Brain pericyte (primary cell): Measurements from ENCODE around the gene GORASP2.

Experiments used
- DNase-seq: peaks from one replicate; pipeline ENCODE4 v3.0.0-alpha.2; 2012; ENCODE audit warnings: low read depth, low spot score

Gene GORASP2

DNA sequence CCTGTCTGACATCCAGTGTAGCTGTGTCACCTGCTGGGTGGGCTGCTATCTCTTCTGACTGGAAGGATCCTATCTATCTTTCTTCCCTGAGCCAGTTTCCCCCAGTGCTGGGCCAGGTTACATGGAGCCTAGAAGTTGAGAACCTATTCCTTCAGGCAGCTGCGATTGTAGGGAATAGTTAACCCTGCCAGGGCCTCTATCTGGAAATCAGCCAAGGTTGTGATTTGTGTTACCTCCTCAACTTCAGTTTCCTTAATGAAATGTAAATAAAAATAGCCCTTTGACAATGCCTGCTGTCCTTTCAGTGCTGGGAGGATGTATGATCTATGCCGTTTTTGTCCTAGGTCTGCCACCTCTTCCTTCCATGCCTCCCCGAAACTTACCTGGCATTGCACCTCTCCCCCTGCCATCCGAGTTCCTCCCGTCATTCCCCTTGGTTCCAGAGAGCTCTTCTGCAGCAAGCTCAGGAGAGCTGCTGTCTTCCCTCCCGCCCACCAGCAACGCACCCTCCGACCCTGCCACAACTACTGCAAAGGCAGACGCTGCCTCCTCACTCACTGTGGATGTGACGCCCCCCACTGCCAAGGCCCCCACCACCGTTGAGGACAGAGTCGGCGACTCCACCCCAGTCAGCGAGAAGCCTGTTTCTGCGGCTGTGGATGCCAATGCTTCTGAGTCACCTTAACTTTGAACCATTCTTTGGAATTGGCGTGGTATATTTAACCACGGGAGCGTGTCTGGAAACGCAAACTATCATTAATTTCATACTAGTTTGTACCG, 36.6 kb downstream of the GORASP2 start:
- no peak for DNase-seq

DNA sequence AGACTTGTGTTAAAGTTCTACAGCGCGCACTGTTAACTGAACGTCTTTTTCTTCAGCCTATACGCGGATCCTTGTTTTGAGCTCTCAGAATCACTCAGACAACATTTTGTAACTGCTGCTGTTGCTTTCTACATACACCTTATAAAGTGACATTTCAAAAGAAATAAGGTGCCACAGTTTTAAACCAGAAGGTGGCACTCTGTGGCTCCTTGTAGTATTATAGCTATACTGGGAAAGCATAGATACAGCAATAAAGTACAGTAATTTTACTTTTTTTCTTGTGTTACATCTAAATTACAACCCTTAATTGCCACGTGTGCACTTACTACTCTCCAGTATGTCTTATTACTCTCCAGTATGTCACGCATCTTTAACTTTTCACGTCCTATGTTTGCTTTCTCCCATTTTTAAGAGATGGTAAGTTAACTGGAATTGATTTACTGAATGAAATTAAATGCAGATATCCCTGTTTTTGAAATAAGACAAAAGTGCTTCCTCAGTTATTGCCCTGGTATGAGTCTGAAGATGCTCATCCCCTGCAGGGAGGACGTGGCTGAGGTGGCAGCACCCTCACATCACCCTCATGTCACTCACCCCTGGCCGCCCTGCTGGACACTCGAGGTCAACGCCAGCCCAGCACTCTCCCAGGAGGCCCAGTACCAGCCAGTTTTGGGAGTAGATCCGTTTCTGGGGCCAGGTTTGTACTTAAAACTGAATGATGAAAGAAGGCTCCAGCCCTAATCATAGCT, 37.8 kb downstream of the GORASP2 start:
- DNase-seq: no peak

- DNase-seq: no peak
These were observed 38.5 kb downstream of the GORASP2 start for GRCh38 chr2:170967553-170967952.

DNA sequence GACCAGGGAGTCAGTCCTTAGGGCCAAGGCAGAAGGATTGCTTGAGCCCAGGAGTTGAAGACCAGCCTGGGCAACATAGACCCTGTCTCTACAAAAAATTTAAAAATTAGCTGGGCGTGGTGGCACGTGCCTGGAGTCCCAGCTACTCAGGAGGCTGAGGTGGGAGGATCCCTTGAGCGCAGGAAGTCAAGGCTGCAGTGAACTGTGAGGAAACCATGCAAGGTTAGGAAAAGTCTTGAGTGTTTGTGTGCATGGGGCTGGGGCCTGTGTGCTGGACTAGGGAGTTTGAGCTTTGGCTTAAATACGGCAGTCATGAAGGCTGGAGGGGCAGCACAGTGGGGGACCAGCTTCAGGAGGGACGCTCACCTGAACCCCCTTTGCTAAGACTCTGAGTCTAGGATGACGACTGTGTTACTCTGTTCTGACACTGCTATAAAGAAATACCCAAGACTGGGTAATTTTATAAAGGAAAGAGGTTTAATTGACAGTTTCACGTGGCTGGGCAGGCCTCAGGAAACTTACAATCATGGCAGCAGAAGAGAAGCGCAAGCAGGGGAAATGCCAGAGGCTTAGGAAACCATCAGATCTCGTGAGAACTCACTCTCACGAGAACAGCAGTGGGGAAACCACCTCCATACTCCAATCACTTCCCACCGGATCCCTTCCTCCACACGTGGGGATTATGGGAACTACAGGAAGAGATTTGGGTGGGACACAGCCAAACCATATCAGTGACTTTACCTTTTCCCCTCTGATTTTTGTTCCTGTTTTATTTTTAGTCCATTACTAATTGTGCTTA, 39.4 kb downstream of the GORASP2 start:
- DNase-seq: no peak

GRCh38 chr2:170969030-170969429, 40.0 kb downstream of the GORASP2 start:
- no peak for DNase-seq

- DNase-seq: no peak
These were observed 40.9 kb downstream of the GORASP2 start for GRCh38 chr2:170969872-170970496.

GRCh38 chr2:170971071-170971470, 42.0 kb downstream of the GORASP2 start:
- no peak for DNase-seq

GRCh38 chr2:170972296-170973224, 43.5 kb downstream of the GORASP2 start:
- no peak for DNase-seq

GRCh38 chr2:170973225-170973491, 44.1 kb downstream of the GORASP2 start:
- DNase-seq: no peak

DNA sequence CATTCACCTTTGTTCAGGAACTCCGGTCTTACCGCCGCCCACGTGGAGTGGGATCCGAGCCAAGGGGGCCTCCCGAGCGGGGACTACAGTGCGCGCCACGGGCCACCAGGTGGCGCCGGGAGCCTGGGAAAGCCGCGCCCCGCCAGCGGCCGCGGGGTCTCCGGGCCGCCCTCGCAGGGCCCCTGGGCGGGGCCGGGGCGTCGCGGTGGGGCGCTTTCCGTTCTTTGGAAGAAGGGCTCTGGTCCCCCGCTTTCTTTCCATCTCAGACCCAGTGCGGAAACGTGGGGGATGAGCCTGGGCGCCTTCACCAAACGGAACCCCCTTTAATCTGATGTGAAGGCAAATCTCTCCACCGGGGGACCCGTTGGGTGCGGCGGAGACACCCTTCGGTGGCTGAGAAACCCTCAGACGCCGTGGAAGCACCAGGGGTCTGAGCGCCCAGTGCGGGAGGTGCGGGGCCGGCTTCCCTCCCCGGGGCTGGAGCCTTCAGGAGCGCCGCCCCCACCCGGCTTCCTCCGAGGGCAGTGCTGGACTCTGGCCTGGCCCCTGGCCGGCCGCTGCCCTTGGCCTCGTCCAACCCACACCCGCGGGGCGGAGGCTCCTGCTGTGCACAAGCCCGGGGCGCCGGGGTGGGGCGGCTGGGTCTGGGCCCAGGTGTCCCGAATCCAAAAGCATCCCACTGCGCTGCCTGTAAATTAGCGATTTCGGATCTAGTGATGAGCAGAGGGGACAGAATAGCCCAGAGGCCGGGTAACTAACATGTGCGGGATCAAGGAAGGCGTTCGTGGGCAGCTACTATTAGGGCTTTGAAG, 44.6 kb downstream of the GORASP2 start:
- peak; percentile 41 for DNase-seq

GRCh38 chr2:170974304-170974993, 45.4 kb downstream of the GORASP2 start:
- no peak for DNase-seq

- DNase-seq: no peak
These were observed 46.3 kb downstream of the GORASP2 start for GRCh38 chr2:170975127-170975942.

GRCh38 chr2:170975943-170976270, 46.9 kb downstream of the GORASP2 start:
- no peak for DNase-seq

- DNase-seq: no peak
These were observed 55.0 kb downstream of the GORASP2 start for GRCh38 chr2:170984079-170984478.

- DNase-seq: no peak
These were observed 56.4 kb downstream of the GORASP2 start for GRCh38 chr2:170985407-170985806.

DNA sequence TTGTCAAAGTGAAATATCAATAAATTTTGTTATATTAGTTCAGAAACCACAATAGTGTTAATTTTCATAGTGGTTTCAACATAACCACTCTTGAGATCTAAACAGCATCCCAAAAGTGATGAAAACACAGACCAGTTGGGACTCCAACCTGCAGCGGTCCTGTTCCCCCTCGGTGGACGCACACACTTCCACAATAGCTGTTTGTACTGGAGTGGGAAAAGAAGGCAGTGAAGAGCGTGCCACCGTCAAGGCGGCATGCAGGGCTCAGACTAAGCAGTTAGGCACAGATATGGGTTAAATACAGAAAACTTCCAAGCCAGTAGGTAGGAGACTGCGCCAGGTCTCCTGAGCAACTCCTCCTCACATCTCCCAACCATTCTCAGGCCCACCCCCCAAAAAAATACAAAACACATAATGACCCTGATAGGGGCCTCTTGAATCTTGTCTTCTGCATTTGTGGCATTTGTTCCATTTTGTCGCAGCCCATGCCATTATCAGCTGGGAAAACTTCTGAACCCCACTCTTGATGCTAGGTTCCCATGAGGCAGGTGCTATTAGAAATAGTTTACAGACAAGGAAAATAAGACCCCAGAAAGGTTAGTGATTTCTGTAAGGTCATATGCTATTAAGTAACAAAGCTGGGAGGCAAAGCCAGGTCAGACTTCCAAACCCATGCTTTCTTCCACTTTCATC, 57.7 kb downstream of the GORASP2 start:
- DNase-seq: no peak

DNA sequence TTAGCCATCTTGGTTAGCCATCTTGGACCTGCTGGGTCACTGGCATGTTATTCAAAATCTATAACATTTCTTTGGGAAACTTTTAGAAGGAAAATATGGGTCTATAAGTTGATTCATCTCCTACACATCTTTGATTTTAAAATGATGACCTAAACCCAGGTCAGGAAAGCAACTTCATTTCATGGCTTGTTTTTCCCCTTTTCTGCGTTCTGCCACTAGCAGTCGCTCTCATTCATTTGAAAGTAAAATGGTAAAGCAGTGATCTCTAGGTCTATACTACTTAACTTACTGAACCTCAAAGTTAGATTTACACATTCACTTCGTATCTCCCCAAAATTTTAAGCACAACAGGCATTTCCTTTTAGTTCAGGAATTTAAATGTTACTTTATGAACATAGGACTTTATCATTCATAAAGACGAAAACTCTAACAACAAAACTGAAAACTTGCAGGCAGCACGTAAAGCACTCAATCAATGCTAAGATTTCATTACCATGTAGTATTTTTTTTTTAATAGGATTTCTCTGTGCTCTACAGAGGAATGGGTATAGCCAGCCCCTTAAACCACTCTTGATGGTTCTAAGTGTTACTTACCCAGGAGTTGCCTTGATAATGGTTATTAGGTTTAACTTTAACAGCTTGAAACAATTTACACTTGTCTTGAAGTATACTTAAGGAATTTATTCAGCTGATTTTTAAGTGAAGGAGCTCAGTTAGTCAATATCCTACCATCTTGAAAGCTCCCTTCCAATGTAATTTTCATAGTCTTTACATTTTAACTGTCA, 62.5 kb downstream of the GORASP2 start:
- no peak for DNase-seq
